Naive thymus-derived CD8-positive, alpha-beta T cell (primary cell): ENCODE data around the gene C19orf85. TPM values are rescaled to one million over a fixed set of nuclear protein-coding genes. Genes with fewer than 3 reads are reported as not detected.
"Not testable (repeated sequence)": the region's sequence is repeated elsewhere in the genome, so short reads cannot be mapped to it uniquely, and the experiment has no call there.

ENCODE experiments used
- ATAC-seq, 2 donors: fragments of 150-1000 bp; cut with Tn5 transposase in 1 of 2; sonication (Bioruptor Pico), chemical (Tn5 transposase) in 1 of 2; 1 replicate in 1 of 2; 2 replicates in 1 of 2; pipeline ENCODE4 v1.10.0; 2021; ENCODE audit warnings: mild to moderate bottlenecking in 2 of 2, moderate library complexity in 2 of 2
- POLR2A ChIA-PET: fragments of 350-600 bp; sonication (Branson Sonifier 250); formaldehyde crosslinking; loops from one replicate; lab custom pipeline; 2021; ENCODE audit warnings: antibody characterized with exemption; lab: Charles Lee
- DNase-seq, 10 donors: peaks; one replicate each; pipeline versions ENCODE4 v3.0.0 to v3.0.0-alpha.2; 2020 to 2022
- H3K27ac Mint-ChIP-seq, 10 donors: one replicate each; pipeline ENCODE4 v1.8.0; 2020 to 2022; ENCODE audit warnings: mild to moderate bottlenecking in 10 of 10, mixed read lengths in 10 of 10, moderate library complexity in 4 of 10, inconsistent platforms in 1 of 10
- H3K27me3 Mint-ChIP-seq, 5 donors: one replicate each; pipeline ENCODE4 v1.8.0; 2021 to 2022; ENCODE audit warnings: mixed read lengths in 5 of 5
- H3K36me3 Mint-ChIP-seq, 3 donors: one replicate each; pipeline ENCODE4 v1.8.0; 2020 to 2022; ENCODE audit warnings: mixed read lengths in 3 of 3, mild to moderate bottlenecking in 2 of 3, inconsistent platforms in 1 of 3
- H3K4me1 Mint-ChIP-seq, 4 donors: one replicate each; pipeline ENCODE4 v1.8.0; 2021 to 2022; ENCODE audit warnings: mixed read lengths in 4 of 4
- H3K4me3 Mint-ChIP-seq, 10 donors: one replicate each; pipeline ENCODE4 v1.8.0; 2020 to 2022; ENCODE audit warnings: mild to moderate bottlenecking in 10 of 10, mixed read lengths in 10 of 10, moderate library complexity in 6 of 10, inconsistent platforms in 1 of 10
- H3K9me3 Mint-ChIP-seq, 9 donors: one replicate each; pipeline ENCODE4 v1.8.0; 2020 to 2022; ENCODE audit warnings: mixed read lengths in 9 of 9, mild to moderate bottlenecking in 3 of 9, inconsistent platforms in 1 of 9, moderate library complexity in 1 of 9
- polyA plus RNA-seq, 3 donors: library from polyadenylated mRNA; unstranded; fragments of 300-500 nt; fragmentation: Illumina TruSeq; gene quantifications; one replicate each; pipeline ENCODE4 v1.2.3, GENCODE V29; 2021
- total RNA-seq, 8 experiments: library from RNA in 2 of 8; stranded (reverse) in 2 of 8; gene quantifications; one replicate each; pipeline ENCODE4 v1.2.3 and lab custom pipeline; 2021 to 2026

C19orf85 gene
- total RNA-seq, result not detected
- polyA plus RNA-seq, result not detected
- total RNA-seq (lab: John Stamatoyannopoulos, UW), result 0 reads per million in 6 experiments

DNA sequence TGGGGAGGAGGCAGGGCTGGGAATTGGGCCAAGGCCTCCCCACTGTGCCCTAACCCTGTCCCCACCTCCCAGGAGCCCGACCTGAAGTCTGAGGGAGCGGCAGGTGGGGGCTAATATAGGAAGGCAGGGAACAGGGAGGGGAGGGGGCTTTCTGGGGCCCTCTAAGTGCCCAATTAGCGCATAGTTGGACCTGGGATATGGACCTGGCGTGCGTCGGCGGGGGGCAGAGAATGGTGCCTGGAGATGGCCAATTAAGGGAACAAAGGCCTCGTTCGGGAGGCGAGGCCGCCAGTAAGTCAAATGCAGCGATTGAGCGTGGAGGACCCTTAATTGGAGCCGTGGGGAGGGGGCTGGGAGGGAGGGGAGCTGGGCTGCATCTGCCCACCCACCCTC is at the start of gene C19orf85:
Gene C19orf85, minus strand, starts transcription at position 90 of the 393 bp plus-strand sequence. CDS start 197 bp downstream, outside the sequence.
- H3K9me3 Mint-ChIP-seq, result no peaks in the 10 kb centered on the region
- POLR2A ChIA-PET, result no interaction called here
- H3K36me3 Mint-ChIP-seq, result no peaks in the 10 kb centered on the region
- DNase-seq, result no peak
- H3K4me1 Mint-ChIP-seq, result peaks cover 17 to 29% (median 24%) of the 10 kb centered on the region in 4 donors
- H3K4me3 Mint-ChIP-seq, result peak within 1 kb of the TSS in 3 of 10 donors; percentile 10 to 40 (median 24)
- ATAC-seq, result no peak
- no peak within 1 kb of the TSS for H3K27ac Mint-ChIP-seq
- peaks cover 0 to 4% (median 0%) of the 10 kb centered on the region in 5 donors for H3K27me3 Mint-ChIP-seq

DNA sequence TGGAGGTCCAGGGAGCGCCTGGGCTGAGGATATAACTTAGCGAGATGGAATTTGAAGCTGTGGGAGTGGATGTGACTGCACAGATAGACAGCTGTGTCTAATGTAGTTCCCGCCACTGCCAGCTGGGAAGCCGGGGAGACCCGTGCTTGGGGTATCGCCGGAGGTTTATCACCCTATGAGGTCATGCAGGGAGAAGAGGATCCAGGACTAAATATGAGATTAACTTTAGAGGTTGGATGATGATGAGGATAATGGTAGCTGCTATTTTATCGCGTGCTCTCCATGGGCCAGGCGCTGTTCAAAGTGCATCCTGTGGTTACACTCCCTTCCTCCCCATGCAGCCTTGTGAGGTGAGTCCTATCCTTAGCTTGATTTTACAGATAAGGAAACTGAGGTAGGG is 43.6 kb upstream of the C19orf85 start:
- Mint-ChIP-seq H3K27me3 (peaks cover 0 to 16% (median 3%) of the 10 kb centered on the region in 5 donors), H3K27ac (no peak overlapping the region), H3K36me3 (no peaks in the 10 kb centered on the region), H3K9me3 (no peaks in the 10 kb centered on the region), H3K4me3 (no peak overlapping the region), H3K4me1 (peaks cover 8 to 12% (median 11%) of the 10 kb centered on the region in 4 donors)
- ATAC-seq (no peak), DNase-seq (no peak)
- POLR2A ChIA-PET, result no interaction called here

DNA sequence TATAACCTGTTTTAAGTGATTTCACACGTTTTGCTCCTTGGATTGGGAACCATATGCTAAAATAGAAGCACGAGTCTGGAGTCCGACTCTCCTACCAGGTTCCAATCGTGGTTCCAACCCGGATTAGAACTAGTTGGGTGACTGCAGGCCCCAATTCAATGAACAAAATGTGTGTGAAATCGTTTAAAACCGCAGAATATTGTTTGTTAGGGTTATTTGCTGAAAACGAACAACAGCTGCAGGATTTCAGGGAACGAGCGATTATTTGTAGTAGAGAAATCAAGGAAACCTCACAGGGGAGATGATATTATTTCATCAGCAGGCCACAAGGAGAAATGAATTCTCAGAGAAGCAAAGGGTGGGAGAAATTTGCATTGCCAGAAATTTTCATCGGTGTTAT is 40.4 kb upstream of the C19orf85 start:
- Mint-ChIP-seq H3K4me1 (peaks cover 11 to 15% (median 13%) of the 10 kb centered on the region in 4 donors), H3K4me3 (peak overlapping the region in 1 of 10 donors; percentile 36), H3K36me3 (no peaks in the 10 kb centered on the region), H3K27me3 (peaks cover 0 to 7% (median 1%) of the 10 kb centered on the region in 5 donors), H3K9me3 (no peaks in the 10 kb centered on the region), H3K27ac (no peak overlapping the region)
- DNase-seq, result no peak
- POLR2A ChIA-PET, result interaction anchor here (1.4 to 1.9 kb wide), 3 partner anchors 28 to 142 kb away, joined by 3 to 16 read pairs (median 3); partner anchors contain the start of gene ZNF628
- ATAC-seq, result no peak

DNA sequence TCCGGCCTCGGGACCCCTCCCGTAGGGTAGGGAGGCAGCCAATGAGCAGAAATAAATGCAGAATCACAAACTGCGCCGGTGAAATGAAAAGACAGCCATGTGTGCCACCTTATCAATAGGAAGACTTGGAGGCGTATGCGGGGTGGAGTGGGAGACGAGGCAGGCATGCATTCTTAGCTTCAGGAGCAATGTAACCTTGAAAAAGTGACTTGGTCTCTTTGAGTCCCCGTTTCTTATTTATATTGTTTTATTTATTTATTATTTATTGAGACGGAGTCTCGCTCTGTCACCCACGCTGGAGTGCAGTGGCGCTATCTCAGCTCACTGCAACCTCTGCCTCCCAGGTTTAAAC is 39.7 kb upstream of the C19orf85 start:
- DNase-seq (no peak), ATAC-seq (no peak)
- peaks cover 11 to 15% (median 13%) of the 10 kb centered on the region in 4 donors for H3K4me1 Mint-ChIP-seq
- no peaks in the 10 kb centered on the region for H3K36me3 Mint-ChIP-seq
- peak overlapping the region in 4 of 10 donors; percentile 58 to 94 (median 84) for H3K27ac Mint-ChIP-seq
- peaks cover 0 to 7% (median 1%) of the 10 kb centered on the region in 5 donors for H3K27me3 Mint-ChIP-seq
- POLR2A ChIA-PET, result interaction anchor here (0.8 to 1.9 kb wide), 15 partner anchors 17 to 363 kb away, joined by 3 to 16 read pairs (median 3); partner anchors contain the start of genes ISOC2, KMT5C, NAT14 and SYT5
- peak overlapping the region; percentile 62 to 89 (median 82) for H3K4me3 Mint-ChIP-seq
- no peaks in the 10 kb centered on the region for H3K9me3 Mint-ChIP-seq

DNA sequence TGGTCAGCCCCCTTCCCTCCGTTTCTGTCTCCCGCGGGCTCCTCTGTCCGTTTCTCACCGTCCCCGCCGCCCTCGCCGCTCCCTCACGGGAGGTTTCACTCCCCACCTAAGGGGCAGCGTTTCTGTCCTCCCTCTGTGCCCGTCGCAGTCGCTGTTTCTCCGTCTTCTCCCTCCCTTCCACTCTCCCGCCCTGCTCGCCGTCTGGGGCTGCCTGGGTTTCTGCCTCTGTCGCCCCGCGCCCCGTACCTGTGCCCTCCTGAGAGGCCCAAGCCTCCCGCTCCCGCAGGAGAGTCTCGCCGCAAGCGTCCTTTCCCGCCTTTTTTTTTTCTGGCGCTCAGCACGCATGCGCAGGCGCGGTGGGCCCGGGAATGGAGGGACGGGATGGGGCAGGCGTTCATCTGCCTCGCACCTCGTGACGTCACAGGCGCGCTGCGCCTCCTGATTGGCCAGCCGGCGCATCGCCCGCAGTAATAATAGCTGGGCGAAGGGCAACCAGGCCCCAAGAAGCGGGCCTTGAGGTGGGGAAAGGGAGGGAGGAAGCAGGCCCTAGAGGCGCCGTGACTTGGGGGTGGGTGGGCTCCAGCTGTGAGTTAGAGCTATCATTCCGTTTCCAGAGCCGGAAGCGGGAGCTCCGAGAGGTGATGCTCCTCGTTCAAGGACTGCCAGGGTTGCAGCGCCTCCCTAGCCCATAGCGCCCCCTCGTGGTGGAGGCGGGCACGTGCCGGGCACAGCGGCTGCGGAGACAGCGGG is 39.1 kb upstream of the C19orf85 start:
- no peaks in the 10 kb centered on the region for H3K36me3 Mint-ChIP-seq

DNA sequence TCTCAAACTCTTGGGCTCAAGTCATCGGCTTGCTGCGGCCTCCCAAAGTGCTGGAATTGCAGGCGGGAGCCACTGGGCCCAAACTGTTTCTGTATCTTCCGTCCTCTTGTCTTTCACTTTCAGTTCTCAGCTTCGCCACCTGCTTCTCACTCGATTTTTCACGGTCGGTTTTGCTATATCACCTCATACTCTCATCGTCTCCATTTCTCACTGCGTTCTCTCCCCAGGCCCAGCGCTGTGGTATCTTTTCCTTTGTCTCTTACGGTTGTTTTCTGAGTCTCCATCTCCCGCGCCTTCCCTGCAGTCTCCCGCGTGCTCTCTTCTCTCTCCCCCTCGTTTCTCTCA is 38.6 kb upstream of the C19orf85 start:
- H3K4me3 Mint-ChIP-seq, result peak overlapping the region; percentile 77 to 90 (median 84)
- DNase-seq (no peak), ATAC-seq (no peak)
- peak overlapping the region in 9 of 10 donors; percentile 43 to 92 (median 82) for H3K27ac Mint-ChIP-seq
- POLR2A ChIA-PET, result interaction anchor here (0.7 to 1.9 kb wide), 8 partner anchors 18 to 362 kb away, joined by 3 to 16 read pairs (median 6); partner anchors contain the start of genes ISOC2, NAT14, SYT5 and TMEM238
- H3K36me3 Mint-ChIP-seq, result no peaks in the 10 kb centered on the region
- no peaks in the 10 kb centered on the region for H3K9me3 Mint-ChIP-seq
- H3K27me3 Mint-ChIP-seq, result peaks cover 0 to 6% (median 1%) of the 10 kb centered on the region in 5 donors
- peaks cover 11 to 15% (median 13%) of the 10 kb centered on the region in 4 donors for H3K4me1 Mint-ChIP-seq

More for the DNA sequence above, 39.1 kb upstream of the C19orf85 start:
- peak; percentile 82 to 98 (median 93) for DNase-seq
- Mint-ChIP-seq H3K4me1 (peaks cover 11 to 15% (median 13%) of the 10 kb centered on the region in 4 donors), H3K9me3 (no peaks in the 10 kb centered on the region), H3K4me3 (peak overlapping the region; percentile 77 to 90 (median 84)), H3K27me3 (peaks cover 0 to 7% (median 1%) of the 10 kb centered on the region in 5 donors), H3K27ac (peak overlapping the region; percentile 43 to 94 (median 86))
- peak; percentile 94 to 95 for ATAC-seq
- POLR2A ChIA-PET, result interaction anchor here (0.7 to 1.9 kb wide), 16 partner anchors 17 to 363 kb away, joined by 3 to 16 read pairs (median 3); partner anchors contain the start of genes ISOC2, KMT5C, NAT14 and SYT5

DNA sequence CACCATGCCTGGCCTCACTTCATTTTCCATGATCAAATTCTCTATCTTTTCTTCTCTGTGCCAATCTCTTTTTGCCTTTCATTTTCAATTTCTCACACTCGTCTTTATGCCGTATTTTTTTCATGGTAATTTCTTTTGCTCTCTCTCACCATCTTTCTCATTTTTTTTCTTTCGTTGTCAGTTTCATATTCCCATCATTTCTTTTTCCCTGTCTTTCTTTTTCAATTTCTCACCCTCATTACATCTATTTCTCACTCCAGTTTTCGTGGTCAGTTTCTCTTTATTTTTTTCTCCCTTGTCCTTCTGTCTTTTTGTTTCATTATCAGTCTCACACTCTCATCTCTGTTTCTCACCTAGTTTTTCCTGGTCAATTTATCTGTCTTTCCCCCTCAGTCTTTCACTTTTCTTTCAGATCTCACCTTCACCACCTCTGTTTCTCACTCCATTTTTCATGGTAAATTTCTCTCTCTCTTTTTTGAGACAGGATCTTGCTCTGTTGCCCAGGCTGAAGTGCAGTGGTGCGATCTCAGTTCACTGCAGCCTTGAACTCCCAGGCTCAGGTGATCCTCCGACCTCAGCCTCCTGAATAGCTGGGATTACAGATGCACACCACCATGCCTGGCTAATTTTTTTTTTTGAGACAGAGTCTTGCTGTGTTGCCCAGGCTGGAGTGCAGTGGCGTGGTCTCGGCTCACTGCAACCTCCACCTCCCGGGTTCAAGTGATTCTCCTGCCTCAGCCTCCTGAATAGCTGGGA is 37.8 kb upstream of the C19orf85 start:
- POLR2A ChIA-PET, result interaction anchor here (1.9 kb wide), 1 partner anchor 95 kb away, joined by 9 read pairs; the partner anchor contains the start of gene UBE2S

DNA sequence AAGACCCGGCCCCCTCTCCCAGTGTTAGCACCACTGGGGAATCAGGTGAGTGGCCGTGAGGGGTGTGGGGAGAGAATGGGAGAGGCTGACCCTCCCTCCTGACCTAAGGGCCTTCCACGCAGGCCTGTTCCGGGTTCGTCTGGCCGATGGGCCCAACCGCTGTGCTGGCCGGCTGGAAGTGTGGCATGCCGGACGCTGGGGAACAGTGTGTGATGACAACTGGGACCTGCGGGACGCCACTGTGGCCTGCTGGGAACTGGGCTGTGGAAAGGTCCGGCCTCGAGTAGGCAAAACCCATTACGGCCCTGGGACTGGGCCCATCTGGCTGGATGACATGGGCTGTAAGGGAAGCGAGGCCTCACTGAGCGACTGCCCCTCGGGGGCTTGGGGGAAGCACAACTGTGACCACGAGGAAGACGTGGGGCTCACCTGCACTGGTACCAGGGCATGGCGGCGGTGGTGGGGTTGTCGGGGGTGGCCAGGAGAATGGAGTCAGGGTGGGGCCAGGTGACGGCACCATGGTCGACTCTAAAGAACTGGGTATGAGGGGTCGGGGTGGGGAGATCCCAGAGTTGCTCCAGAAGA is 35.9 kb upstream of the C19orf85 start:
- Mint-ChIP-seq H3K27ac (no peak overlapping the region), H3K27me3 (no peaks in the 10 kb centered on the region), H3K9me3 (no peaks in the 10 kb centered on the region), H3K4me1 (peaks cover 11 to 15% (median 13%) of the 10 kb centered on the region in 4 donors), H3K36me3 (no peaks in the 10 kb centered on the region), H3K4me3 (no peak overlapping the region)
- no peak for ATAC-seq
- no peak for DNase-seq
- POLR2A ChIA-PET, result no interaction called here

More for the DNA sequence above, 37.8 kb upstream of the C19orf85 start:
- Mint-ChIP-seq H3K27me3 (peaks cover 0 to 1% (median 0%) of the 10 kb centered on the region in 5 donors), H3K27ac (peak overlapping the region in 5 of 10 donors; percentile 21 to 84 (median 53)), H3K36me3 (no peaks in the 10 kb centered on the region), H3K4me3 (peak overlapping the region in 5 of 10 donors; percentile 34 to 62 (median 45)), H3K4me1 (peaks cover 11 to 15% (median 13%) of the 10 kb centered on the region in 4 donors), H3K9me3 (no peaks in the 10 kb centered on the region)
- DNase-seq (no peak), ATAC-seq (no peak)

DNA sequence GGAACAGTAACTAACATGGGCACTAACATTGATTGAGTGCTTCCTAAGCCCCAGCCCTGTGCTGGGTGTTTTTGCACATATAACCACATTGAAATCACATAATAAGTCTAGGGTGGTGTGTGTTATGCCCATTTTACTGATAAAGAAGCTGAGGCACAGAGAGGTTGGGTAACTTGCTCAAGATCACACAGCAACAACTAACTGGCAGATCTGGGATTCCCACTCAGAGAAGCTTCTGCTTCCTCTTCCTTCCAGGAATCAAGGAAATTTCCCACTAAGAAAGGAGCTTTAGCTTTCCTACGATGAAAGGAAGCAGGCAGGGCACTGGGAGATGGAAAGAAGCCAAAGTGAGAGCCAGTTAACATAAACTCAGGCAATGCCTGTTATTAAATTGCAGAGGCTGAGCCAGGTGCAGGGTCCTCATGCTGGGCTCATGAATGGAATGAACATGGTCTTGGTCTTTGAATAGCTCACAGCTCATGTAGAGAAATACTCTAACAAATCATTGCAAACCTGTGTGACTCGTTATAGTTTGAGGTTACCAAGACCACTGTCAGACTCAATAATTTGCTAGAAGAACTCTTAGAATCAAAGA is 33.8 kb upstream of the C19orf85 start:
- DNase-seq (no peak), ATAC-seq (no peak)
- peaks cover 0 to 2% (median 0%) of the 10 kb centered on the region in 5 donors for H3K27me3 Mint-ChIP-seq
- no peak overlapping the region for H3K27ac Mint-ChIP-seq
- no peaks in the 10 kb centered on the region for H3K9me3 Mint-ChIP-seq
- H3K4me1 Mint-ChIP-seq, result peaks cover 5 to 9% (median 9%) of the 10 kb centered on the region in 4 donors
- POLR2A ChIA-PET, result interaction anchor here (1.3 kb wide), 1 partner anchor 30 kb away, joined by 4 read pairs; no protein-coding TSS in a partner anchor
- no peaks in the 10 kb centered on the region for H3K36me3 Mint-ChIP-seq
- no peak overlapping the region for H3K4me3 Mint-ChIP-seq

DNA sequence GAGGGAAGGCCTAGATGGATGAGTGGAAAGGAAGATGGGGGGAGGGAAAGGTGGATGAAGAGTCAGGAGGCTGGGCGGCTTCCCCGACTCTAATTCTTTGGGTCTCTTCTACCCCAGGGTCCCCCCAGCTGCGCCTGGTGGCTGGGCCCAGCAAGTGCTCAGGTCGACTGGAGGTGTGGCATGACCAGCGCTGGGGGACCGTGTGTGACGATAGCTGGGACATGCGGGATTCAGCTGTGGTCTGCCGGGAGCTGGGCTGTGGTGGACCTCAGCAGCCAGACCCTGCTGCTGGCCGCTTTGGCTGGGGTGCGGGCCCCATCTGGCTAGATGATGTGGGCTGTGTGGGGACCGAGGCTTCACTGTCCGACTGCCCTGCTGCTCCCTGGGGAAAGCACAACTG is 33.2 kb upstream of the C19orf85 start:
- Mint-ChIP-seq H3K36me3 (no peaks in the 10 kb centered on the region), H3K9me3 (no peaks in the 10 kb centered on the region), H3K4me1 (peaks cover 5 to 6% (median 6%) of the 10 kb centered on the region in 4 donors), H3K4me3 (no peak overlapping the region), H3K27ac (no peak overlapping the region), H3K27me3 (peaks cover 0 to 7% (median 0%) of the 10 kb centered on the region in 5 donors)
- DNase-seq (no peak), ATAC-seq (no peak)
- POLR2A ChIA-PET, result no interaction called here

DNA sequence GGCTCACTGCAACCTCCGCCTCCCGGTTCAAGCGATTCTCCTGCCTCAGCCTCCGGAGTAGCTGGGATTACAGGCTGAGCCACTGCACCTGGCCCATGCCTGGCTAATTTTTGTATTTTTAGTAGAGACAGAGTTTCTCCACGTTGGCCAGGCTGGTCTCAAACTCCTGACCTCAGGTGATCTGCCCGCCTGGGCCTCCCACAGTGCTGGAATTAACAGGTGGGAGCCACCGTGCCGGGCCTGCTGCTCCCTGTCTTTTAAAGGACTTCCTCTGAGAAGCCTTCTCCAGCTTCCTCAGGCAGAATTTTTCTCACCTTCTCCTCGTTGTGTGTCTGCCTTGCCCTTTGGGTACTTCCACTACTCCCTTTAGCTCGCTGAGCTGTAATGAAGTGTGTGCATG is 32.3 kb upstream of the C19orf85 start:
- H3K4me1 Mint-ChIP-seq, H3K27ac Mint-ChIP-seq, H3K4me3 Mint-ChIP-seq, ATAC-seq, DNase-seq, H3K36me3 Mint-ChIP-seq, H3K9me3 Mint-ChIP-seq, POLR2A ChIA-PET: not testable (repeated sequence)
- peaks cover 0 to 11% (median under 1%) of the 10 kb centered on the region in 5 donors for H3K27me3 Mint-ChIP-seq
